GM20000 (cell line): Measurements from ENCODE around the gene PANX1.

Experiments used
- DNase-seq: peaks from one replicate; pipeline ENCODE4 v3.0.0; 2012; ENCODE audit warnings: low spot score
- CTCF ChIP-seq: IDR thresholded peaks from 2 replicates; pipeline ENCODE4 v1.5.1; 2012; ENCODE audit warnings: mild to moderate bottlenecking, control low read depth; ENCODE audit errors: extremely low read depth, missing control alignments

The PANX1 gene

GRCh38 chr11:94185416-94186084 lies 56.9 kb downstream of the PANX1 start:
- no peak for DNase-seq
- no peak for TF ChIP-seq CTCF

DNA sequence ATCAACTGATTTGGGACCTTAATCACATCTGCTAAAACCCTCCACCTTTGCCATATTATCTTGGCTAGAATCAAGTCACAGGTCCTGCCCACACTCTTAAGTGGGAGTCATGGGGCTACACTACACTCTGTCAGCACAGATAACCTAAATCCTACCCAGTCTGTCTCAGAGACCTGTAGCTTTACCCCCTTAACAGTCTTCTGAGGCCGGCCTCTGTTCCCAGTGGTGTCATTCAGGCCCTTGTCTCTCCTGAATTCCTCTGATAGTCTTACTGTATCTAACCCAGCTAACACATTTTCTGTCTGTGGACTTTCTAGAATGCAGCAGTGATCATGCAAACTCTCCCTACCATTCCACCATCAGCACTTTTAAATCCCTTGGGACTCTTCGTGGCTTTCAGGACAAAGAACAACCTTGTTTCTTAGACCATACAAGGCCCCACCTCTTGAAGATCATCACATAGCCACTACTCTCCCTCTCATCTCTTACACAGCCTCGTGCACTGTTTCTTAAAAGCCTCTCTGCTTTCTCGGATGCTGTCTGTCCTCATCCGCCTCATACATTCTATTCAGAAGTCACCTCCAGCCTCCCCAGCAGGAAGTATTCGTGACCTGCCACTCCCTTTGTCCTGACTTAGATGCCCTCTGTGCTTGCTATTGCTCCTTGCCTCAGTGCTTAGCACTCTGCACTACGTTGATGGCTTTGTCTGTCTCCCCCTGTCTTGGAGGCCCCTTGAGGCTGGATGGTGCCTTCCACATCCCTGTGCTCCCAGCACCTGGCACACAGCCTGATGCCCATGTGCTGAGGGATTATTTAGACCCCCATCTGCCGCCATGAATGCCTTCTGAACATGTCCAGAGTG lies 57.9 kb downstream of the PANX1 start:
- TF ChIP-seq CTCF, result no peak
- no peak for DNase-seq

DNA sequence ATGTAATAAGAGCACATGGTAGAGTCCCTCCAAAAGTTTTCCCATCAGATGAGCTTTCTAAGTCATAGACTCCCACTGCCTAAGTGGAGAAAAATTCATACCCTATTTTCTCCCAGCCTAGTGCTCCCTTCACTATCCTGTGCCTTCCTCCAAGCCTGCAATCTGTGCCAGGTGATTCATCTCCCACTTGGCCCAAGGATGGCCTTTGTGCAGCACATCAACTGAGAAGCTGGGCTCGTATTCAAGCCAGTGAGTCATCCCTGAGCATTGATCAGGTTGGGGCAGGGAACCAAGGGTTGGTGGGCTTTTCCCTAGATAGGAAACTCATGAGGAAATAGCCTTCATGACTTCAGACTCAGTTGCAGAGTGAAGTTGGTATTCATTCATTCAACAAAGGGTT lies 64.6 kb downstream of the PANX1 start:
- TF ChIP-seq CTCF, result no peak
- DNase-seq, result no peak

DNA sequence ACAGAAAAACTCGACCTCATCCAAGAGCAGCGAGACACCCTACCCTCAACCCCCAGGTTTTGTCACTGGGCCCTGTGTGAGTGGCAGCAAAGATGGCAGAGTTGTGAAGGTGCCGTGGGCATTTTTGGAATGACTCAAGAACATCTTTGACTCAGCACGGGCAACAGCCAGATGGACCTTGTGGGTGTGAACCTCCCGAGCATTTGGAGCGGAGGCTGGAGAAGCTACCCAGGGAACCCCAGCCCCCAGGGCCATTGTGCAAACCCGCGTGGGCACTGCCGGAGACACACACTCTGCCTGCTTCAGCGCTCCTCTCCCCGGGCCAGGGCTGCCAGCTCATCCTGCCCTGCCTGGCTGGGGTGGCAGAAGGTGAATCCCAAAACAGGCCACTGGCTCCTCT lies 66.1 kb downstream of the PANX1 start:
- DNase-seq, result no peak
- TF ChIP-seq CTCF, result no peak

- TF ChIP-seq CTCF, result no peak
- DNase-seq, result no peak
Measured at GRCh38 chr11:94196363-94196762, 67.7 kb downstream of the PANX1 start.

- no peak for TF ChIP-seq CTCF
- DNase-seq, result no peak
Measured at GRCh38 chr11:94198718-94199117, 70.1 kb downstream of the PANX1 start.
